Daoy (cell line): ENCODE measurements around the gene HLA-DOB. TPM values are rescaled to one million over a fixed set of nuclear protein-coding genes. Genes with fewer than 3 reads are reported as not detected.

Experiments
- total RNA-seq: library from RNA; depleted of rRNA; stranded (reverse); fragments of >200 nt; shearing (Covaris generic); gene quantifications from 2 replicates; pipeline ENCODE4 v1.2.3, GENCODE V29; 2014; rRNA removed

Gene HLA-DOB
- total RNA-seq, 1 experiment from 2014 or later = 0.63 TPM

Other genes starting within 250 kb of the HLA-DOB start
- 0.34 and 0.63 TPM in 2 replicates for gene HLA-DRB1, start 227.2 kb downstream of the HLA-DOB start, total RNA-seq
- 0.27 and 0.40 TPM in 2 replicates for gene HLA-DQA1, start 179.6 kb downstream of the HLA-DOB start, total RNA-seq
- gene HLA-DQB1, start 150.3 kb downstream of the HLA-DOB start, total RNA-seq = 0.23 and 0.51 TPM in 2 replicates
- gene HLA-DQA2, start 75.6 kb downstream of the HLA-DOB start, total RNA-seq = not detected in 2 replicates
- gene HLA-DQB2, start 53.5 kb downstream of the HLA-DOB start, total RNA-seq = not detected in 2 replicates
- 41.9 and 183 TPM in 2 replicates for gene TAP2, start 21.7 kb upstream of the HLA-DOB start, total RNA-seq
- 108 and 133 TPM in 2 replicates for gene PSMB8, start 27.0 kb upstream of the HLA-DOB start, total RNA-seq
- gene TAP1, start 36.7 kb upstream of the HLA-DOB start, total RNA-seq = 74.7 and 78.8 TPM in 2 replicates
- 76.5 and 99.3 TPM in 2 replicates for gene PSMB9, start 37.2 kb upstream of the HLA-DOB start, total RNA-seq
- gene HLA-DMB, start 124.0 kb upstream of the HLA-DOB start, total RNA-seq = 0.23 and 3.2 TPM in 2 replicates
- 0.11 and 1.8 TPM in 2 replicates for gene HLA-DMA, start 136.1 kb upstream of the HLA-DOB start, total RNA-seq
- gene BRD2, start 151.6 kb upstream of the HLA-DOB start, total RNA-seq = 108 and 128 TPM in 2 replicates
- 1.9 TPM in 1 of 2 replicates, not detected in the other for gene HLA-DOA, start 192.6 kb upstream of the HLA-DOB start, total RNA-seq